ENCODE measurements around the gene PKLR.

The PKLR gene

DNA sequence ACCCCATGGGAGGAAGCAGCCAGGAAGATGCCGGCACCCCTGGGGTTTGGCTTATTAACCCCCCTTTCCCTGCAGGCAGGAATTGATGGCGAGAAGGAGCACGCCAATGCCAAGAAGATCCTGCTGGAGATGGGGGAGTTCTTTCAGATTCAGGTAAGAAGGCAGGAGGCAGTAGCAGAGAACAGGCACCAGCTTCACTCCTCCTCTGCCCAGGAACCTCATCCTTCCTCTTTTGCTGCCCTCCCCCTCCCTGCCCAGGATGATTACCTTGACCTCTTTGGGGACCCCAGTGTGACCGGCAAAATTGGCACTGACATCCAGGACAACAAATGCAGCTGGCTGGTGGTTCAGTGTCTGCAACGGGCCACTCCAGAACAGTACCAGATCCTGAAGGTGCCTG lies 18.3 kb upstream of the PKLR start:
- H3K27me3 ChIP-seq (replicated peaks; ENCODE audit: control insufficient read depth, insufficient read depth, low read length, poor library complexity, severe bottlenecking): no peaks in the 10 kb centered on the region
- DNase-seq: no peak
- H3K4me3 ChIP-seq (ENCODE audit: insufficient read depth, low read depth, low read length, poor library complexity, severe bottlenecking): no peak overlapping the region
- peaks cover 11% of the 10 kb centered on the region for H3K36me3 ChIP-seq (ENCODE audit: control insufficient read depth, insufficient read depth, low read length)
- H3K27ac ChIP-seq (ENCODE audit: insufficient read depth, low read length, poor library complexity, severe bottlenecking): no peak overlapping the region
- H3K4me1 ChIP-seq (ENCODE audit: control insufficient read depth, insufficient read depth, low read length, poor library complexity, severe bottlenecking): peaks cover 10% of the 10 kb centered on the region
- no peaks in the 10 kb centered on the region for H3K9me3 ChIP-seq (ENCODE audit: control insufficient read depth, low read length)

GRCh38 chr1:155318082-155318481 lies 16.8 kb upstream of the PKLR start:
- Histone ChIP-seq H3K27me3 (replicated peaks; ENCODE audit: control insufficient read depth, insufficient read depth, low read length, poor library complexity, severe bottlenecking) (no peaks in the 10 kb centered on the region), H3K36me3 (ENCODE audit: control insufficient read depth, insufficient read depth, low read length) (peaks cover 11% of the 10 kb centered on the region), H3K9me3 (ENCODE audit: control insufficient read depth, low read length) (no peaks in the 10 kb centered on the region), H3K27ac (ENCODE audit: insufficient read depth, low read length, poor library complexity, severe bottlenecking) (no peak overlapping the region), H3K4me1 (ENCODE audit: control insufficient read depth, insufficient read depth, low read length, poor library complexity, severe bottlenecking) (peaks cover 10% of the 10 kb centered on the region), H3K4me3 (ENCODE audit: insufficient read depth, low read depth, low read length, poor library complexity, severe bottlenecking) (no peak overlapping the region)
- no peak for DNase-seq

- peaks cover 10% of the 10 kb centered on the region for H3K4me1 ChIP-seq (ENCODE audit: control insufficient read depth, insufficient read depth, low read length, poor library complexity, severe bottlenecking)
- no peaks in the 10 kb centered on the region for H3K27me3 ChIP-seq (replicated peaks; ENCODE audit: control insufficient read depth, insufficient read depth, low read length, poor library complexity, severe bottlenecking)
- no peak for DNase-seq
- peaks cover 11% of the 10 kb centered on the region for H3K36me3 ChIP-seq (ENCODE audit: control insufficient read depth, insufficient read depth, low read length)
- no peaks in the 10 kb centered on the region for H3K9me3 ChIP-seq (ENCODE audit: control insufficient read depth, low read length)
- no peak overlapping the region for H3K4me3 ChIP-seq (ENCODE audit: insufficient read depth, low read depth, low read length, poor library complexity, severe bottlenecking)
- no peak overlapping the region for H3K27ac ChIP-seq (ENCODE audit: insufficient read depth, low read length, poor library complexity, severe bottlenecking)
These were observed 15.7 kb upstream of the PKLR start for GRCh38 chr1:155316922-155317321.

- Histone ChIP-seq H3K4me3 (ENCODE audit: insufficient read depth, low read depth, low read length, poor library complexity, severe bottlenecking) (no peak overlapping the region), H3K4me1 (ENCODE audit: control insufficient read depth, insufficient read depth, low read length, poor library complexity, severe bottlenecking) (peaks cover 10% of the 10 kb centered on the region), H3K27ac (ENCODE audit: insufficient read depth, low read length, poor library complexity, severe bottlenecking) (no peak overlapping the region), H3K9me3 (ENCODE audit: control insufficient read depth, low read length) (no peaks in the 10 kb centered on the region), H3K27me3 (replicated peaks; ENCODE audit: control insufficient read depth, insufficient read depth, low read length, poor library complexity, severe bottlenecking) (no peaks in the 10 kb centered on the region), H3K36me3 (ENCODE audit: control insufficient read depth, insufficient read depth, low read length) (peaks cover 8% of the 10 kb centered on the region)
- no peak for DNase-seq
These were observed 12.0 kb upstream of the PKLR start for GRCh38 chr1:155313261-155313660.

DNA sequence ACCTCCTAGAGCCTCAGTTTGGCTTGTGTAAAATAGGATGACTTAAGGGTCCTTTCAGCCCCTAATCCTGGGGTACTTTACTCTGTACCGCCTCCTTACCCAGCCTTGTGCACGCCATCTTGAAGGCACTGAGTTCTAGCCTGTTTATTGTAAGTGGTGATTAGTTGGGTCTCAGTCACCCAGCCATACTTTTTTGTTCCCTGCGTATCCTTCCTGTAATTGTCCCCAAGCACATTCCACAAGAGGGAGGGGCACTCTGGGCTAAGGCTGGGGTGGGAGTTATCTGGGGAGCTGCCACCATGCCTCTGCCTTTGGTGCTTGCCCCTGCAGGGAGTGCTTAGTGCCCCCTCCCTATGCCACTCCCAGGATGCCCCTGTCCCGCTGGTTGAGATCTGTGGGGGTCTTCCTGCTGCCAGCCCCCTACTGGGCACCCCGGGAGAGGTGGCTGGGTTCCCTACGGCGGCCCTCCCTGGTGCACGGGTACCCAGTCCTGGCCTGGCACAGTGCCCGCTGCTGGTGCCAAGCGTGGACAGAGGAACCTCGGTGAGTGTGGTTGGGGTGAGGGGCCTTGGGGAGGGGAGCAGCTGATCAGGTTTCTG lies 8.3 kb upstream of the PKLR start:
- Histone ChIP-seq H3K9me3 (ENCODE audit: control insufficient read depth, low read length) (no peaks in the 10 kb centered on the region), H3K36me3 (ENCODE audit: control insufficient read depth, insufficient read depth, low read length) (no peaks in the 10 kb centered on the region), H3K4me1 (ENCODE audit: control insufficient read depth, insufficient read depth, low read length, poor library complexity, severe bottlenecking) (peaks cover 10% of the 10 kb centered on the region), H3K27ac (ENCODE audit: insufficient read depth, low read length, poor library complexity, severe bottlenecking) (peak overlapping the region; percentile 74), H3K27me3 (replicated peaks; ENCODE audit: control insufficient read depth, insufficient read depth, low read length, poor library complexity, severe bottlenecking) (no peaks in the 10 kb centered on the region), H3K4me3 (ENCODE audit: insufficient read depth, low read depth, low read length, poor library complexity, severe bottlenecking) (peak overlapping the region; percentile 55)
- no peak for DNase-seq

DNA sequence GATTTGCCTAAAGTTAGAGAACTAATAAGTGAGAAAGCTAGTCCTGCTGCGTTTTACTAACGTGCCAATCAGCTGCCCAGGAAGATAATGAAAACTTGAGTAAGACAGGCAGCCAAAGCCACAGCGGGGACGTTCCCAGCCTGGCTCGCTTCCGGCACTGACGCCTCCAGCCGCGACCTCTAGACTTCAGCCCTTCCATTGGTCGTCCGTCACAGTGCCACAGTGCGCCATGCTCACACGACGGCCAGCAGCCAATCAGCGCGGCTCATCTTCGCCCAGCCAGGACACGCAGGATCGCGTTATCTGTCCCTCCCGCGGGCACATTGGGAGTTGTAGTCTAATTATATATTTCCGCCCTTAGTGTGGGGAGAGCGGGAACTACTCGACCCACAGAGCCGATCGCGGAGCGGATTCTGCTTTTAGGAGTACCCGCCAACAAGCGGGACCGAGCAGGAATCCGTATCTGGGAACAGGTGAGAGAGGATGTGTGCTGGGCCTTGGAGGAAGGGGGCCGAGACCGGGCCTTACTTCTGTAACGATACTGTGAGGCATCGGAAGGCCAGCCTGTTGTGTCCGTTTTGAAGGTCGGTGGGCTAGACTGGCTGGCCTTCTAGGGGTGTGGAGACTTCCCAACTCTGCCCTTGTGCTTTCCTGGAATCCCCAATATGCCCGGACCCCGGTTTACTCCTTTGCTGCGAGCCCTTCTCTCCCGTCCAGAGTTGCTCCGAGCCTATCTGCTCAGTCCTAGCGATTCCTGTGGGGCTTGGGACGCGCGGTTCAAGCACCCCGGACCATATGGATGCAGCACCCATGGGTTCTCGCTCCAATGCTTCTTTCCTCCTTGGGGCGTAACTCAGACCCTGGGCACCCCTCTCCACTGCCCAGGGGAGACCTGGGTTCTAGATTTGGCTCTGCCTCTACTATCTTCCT lies 7.5 kb upstream of the PKLR start, which contains the start of gene FDPS:
TSS of gene FDPS (plus strand) at position 374 of the 930 bp plus-strand sequence. CDS start 924 bp downstream, outside the sequence.
- Histone ChIP-seq H3K4me3 (ENCODE audit: insufficient read depth, low read depth, low read length, poor library complexity, severe bottlenecking) (peak within 1 kb of the TSS; percentile 55), H3K27me3 (replicated peaks; ENCODE audit: control insufficient read depth, insufficient read depth, low read length, poor library complexity, severe bottlenecking) (no peaks in the 10 kb centered on the region), H3K4me1 (ENCODE audit: control insufficient read depth, insufficient read depth, low read length, poor library complexity, severe bottlenecking) (peaks cover 10% of the 10 kb centered on the region), H3K36me3 (ENCODE audit: control insufficient read depth, insufficient read depth, low read length) (no peaks in the 10 kb centered on the region), H3K27ac (ENCODE audit: insufficient read depth, low read length, poor library complexity, severe bottlenecking) (peak within 1 kb of the TSS; percentile 90), H3K9me3 (ENCODE audit: control insufficient read depth, low read length) (no peaks in the 10 kb centered on the region)
- DNase-seq: peak; percentile 95 to 98 (median 97)

- no peaks in the 10 kb centered on the region for H3K36me3 ChIP-seq (ENCODE audit: control insufficient read depth, insufficient read depth, low read length)
- H3K9me3 ChIP-seq (ENCODE audit: control insufficient read depth, low read length): no peaks in the 10 kb centered on the region
- no peak overlapping the region for H3K4me3 ChIP-seq (ENCODE audit: insufficient read depth, low read depth, low read length, poor library complexity, severe bottlenecking)
- no peaks in the 10 kb centered on the region for H3K27me3 ChIP-seq (replicated peaks; ENCODE audit: control insufficient read depth, insufficient read depth, low read length, poor library complexity, severe bottlenecking)
- no peak overlapping the region for H3K27ac ChIP-seq (ENCODE audit: insufficient read depth, low read length, poor library complexity, severe bottlenecking)
- no peak for DNase-seq
- peaks cover 10% of the 10 kb centered on the region for H3K4me1 ChIP-seq (ENCODE audit: control insufficient read depth, insufficient read depth, low read length, poor library complexity, severe bottlenecking)
These were observed 6.1 kb upstream of the PKLR start for GRCh38 chr1:155307247-155307740.

DNA sequence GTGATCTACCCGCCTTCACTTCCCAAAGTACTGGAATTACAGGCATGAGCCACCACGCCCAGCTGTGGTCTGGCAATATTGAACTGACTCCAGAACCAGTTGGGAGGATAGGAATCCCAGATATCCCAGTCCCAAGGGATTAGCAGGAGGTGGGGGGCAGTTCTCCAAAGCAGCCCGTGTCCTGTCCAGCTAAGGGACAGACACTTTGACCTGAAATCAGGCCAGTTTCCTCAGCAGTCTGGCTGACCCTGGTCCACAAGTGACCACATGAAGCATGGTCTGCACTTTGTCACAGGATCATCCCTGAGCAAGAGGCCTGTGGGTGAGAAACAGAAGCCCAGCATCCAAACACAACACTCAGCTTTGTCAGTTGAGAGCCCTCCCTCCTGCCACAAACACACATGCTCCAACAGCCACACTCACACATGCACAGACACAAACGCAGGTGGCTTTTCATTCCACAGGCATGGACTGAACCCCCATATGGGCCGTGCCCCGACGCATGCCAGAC lies 4.7 kb upstream of the PKLR start:
- DNase-seq: no peak
- H3K36me3 ChIP-seq (ENCODE audit: control insufficient read depth, insufficient read depth, low read length): no peaks in the 10 kb centered on the region

DNA sequence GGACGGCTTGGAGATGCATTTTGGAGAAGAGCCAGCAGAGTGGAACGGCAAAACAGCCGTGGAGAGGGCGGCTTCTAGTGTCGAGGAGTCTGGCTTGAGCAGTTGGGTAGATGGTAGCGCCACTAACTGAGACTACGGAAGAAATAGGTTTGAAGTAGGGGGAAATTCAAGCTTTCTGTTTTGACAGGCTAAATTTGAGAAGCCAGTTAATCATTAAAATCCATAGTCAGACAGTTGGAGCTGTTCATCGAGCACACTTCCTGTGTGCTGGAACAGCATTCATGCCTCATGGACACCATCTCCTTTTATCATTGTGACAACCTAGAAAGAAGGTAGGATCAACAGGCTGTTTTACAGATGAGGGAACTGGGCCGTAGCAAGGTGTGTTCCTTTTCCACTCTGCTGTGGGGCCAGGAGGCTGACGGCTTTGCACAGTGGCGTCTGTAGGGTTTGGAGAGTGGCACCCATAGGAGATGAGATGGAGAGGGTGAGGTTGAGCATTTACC lies 3.4 kb upstream of the PKLR start:
- Histone ChIP-seq H3K27me3 (replicated peaks; ENCODE audit: control insufficient read depth, insufficient read depth, low read length, poor library complexity, severe bottlenecking) (no peaks in the 10 kb centered on the region), H3K9me3 (ENCODE audit: control insufficient read depth, low read length) (no peaks in the 10 kb centered on the region), H3K27ac (ENCODE audit: insufficient read depth, low read length, poor library complexity, severe bottlenecking) (no peak overlapping the region), H3K4me1 (ENCODE audit: control insufficient read depth, insufficient read depth, low read length, poor library complexity, severe bottlenecking) (peaks cover 6% of the 10 kb centered on the region), H3K36me3 (ENCODE audit: control insufficient read depth, insufficient read depth, low read length) (no peaks in the 10 kb centered on the region), H3K4me3 (ENCODE audit: insufficient read depth, low read depth, low read length, poor library complexity, severe bottlenecking) (no peak overlapping the region)
- DNase-seq: no peak

More for the DNA sequence above, 4.7 kb upstream of the PKLR start:
- H3K9me3 ChIP-seq (ENCODE audit: control insufficient read depth, low read length): no peaks in the 10 kb centered on the region
- no peak overlapping the region for H3K4me3 ChIP-seq (ENCODE audit: insufficient read depth, low read depth, low read length, poor library complexity, severe bottlenecking)
- no peak overlapping the region for H3K27ac ChIP-seq (ENCODE audit: insufficient read depth, low read length, poor library complexity, severe bottlenecking)
- peaks cover 10% of the 10 kb centered on the region for H3K4me1 ChIP-seq (ENCODE audit: control insufficient read depth, insufficient read depth, low read length, poor library complexity, severe bottlenecking)
- H3K27me3 ChIP-seq (replicated peaks; ENCODE audit: control insufficient read depth, insufficient read depth, low read length, poor library complexity, severe bottlenecking): no peaks in the 10 kb centered on the region

Measured in effector memory CD4-positive, alpha-beta T cell (primary cell).